SK-N-SH (cell line): ENCODE measurements around the gene OXA1L. TPM values are rescaled to one million over a fixed set of nuclear protein-coding genes. Genes with fewer than 3 reads are reported as not detected.

ENCODE experiments used
- CTCF ChIA-PET: fragments of 300-600, 350-600 bp; formaldehyde crosslinking; extraction: SDS; loops from one replicate; lab custom pipeline; 2021; lab: Yijun Ruan, JAX
- POLR2A ChIA-PET: fragments of 350-600 bp; sonication (Branson Sonifier 250); formaldehyde crosslinking; extraction: SDS; loops from one replicate; lab custom pipeline; 2020; ENCODE audit warnings: antibody characterized with exemption, inconsistent platforms; lab: Yijun Ruan, JAX
- DNase-seq: peaks from one replicate; pipeline ENCODE4 v3.0.0; 2012
- H2AFZ ChIP-seq: fragments of 200-600 bp; sonication (generic); 2 replicates; pipeline ENCODE4 v1.8.1; 2016; ENCODE audit warnings: antibody characterized with exemption, mild to moderate bottlenecking, low read depth
- H3F3A ChIP-seq: fragments of 200-600 bp; sonication (generic); replicated peaks from 2 replicates; pipeline ENCODE3; 2016; ENCODE audit warnings: antibody characterized with exemption, mild to moderate bottlenecking; ENCODE audit not compliant: insufficient read depth
- H3K27ac ChIP-seq, 2 experiments: fragments of 200-500 bp in 1 of 2; fragments of 200-600 bp in 1 of 2; sonication (Bioruptor generic) in 1 of 2; sonication (generic), shearing (Covaris generic) in 1 of 2; 2 replicates each; pipeline versions ENCODE4 v1.5.1 to v1.6.1; 2014 to 2016; ENCODE audit warnings: low read depth in 2 of 2, inconsistent platforms in 1 of 2, low read length in 1 of 2, mild to moderate bottlenecking in 1 of 2, mixed read lengths in 1 of 2
- H3K27me3 ChIP-seq: fragments of 200-600 bp; sonication (generic), shearing (Covaris generic); 2 replicates; pipeline ENCODE4 v1.6.1; 2016; ENCODE audit warnings: mixed run types; ENCODE audit not compliant: insufficient read depth
- H3K36me3 ChIP-seq, 2 experiments: fragments of 200-500 bp in 1 of 2; fragments of 200-600 bp in 1 of 2; sonication (Bioruptor generic) in 1 of 2; sonication (generic) in 1 of 2; replicated peaks in 1 of 2; 2 replicates each; pipeline versions ENCODE3 to v1.5.1; 2014 to 2016; ENCODE audit warnings: low read length in 1 of 2, mild to moderate bottlenecking in 1 of 2; ENCODE audit not compliant: insufficient read depth in 2 of 2, control insufficient read depth in 1 of 2
- H3K4me1 ChIP-seq, 2 experiments: fragments of 200-500 bp in 1 of 2; fragments of 200-600 bp in 1 of 2; sonication (Bioruptor generic) in 1 of 2; sonication (generic), shearing (Covaris generic) in 1 of 2; 2 replicates each; pipeline versions ENCODE4 v1.5.1 to v1.6.1; 2014 to 2016; ENCODE audit warnings: low read depth in 1 of 2, low read length in 1 of 2, mixed run types in 1 of 2; ENCODE audit not compliant: insufficient read depth in 2 of 2, control insufficient read depth in 1 of 2
- H3K4me2 ChIP-seq: fragments of 200-600 bp; sonication (generic), shearing (Covaris generic); 2 replicates; pipeline ENCODE4 v1.6.1; 2017; ENCODE audit warnings: mixed run types
- H3K4me3 ChIP-seq, 2 experiments: fragments of 200-500 bp in 1 of 2; fragments of 200-600 bp in 1 of 2; sonication (Bioruptor generic) in 1 of 2; sonication (generic), shearing (Covaris generic) in 1 of 2; 2 replicates each; pipeline versions ENCODE4 v1.5.1 to v1.8.1; 2014 to 2016; ENCODE audit warnings: low read depth in 2 of 2, inconsistent platforms in 1 of 2, low read length in 1 of 2, mild to moderate bottlenecking in 1 of 2, mixed read lengths in 1 of 2, moderate library complexity in 1 of 2
- H3K79me2 ChIP-seq: fragments of 200-600 bp; sonication (generic); 2 replicates; pipeline ENCODE4 v1.8.1; 2017; ENCODE audit warnings: mild to moderate bottlenecking; ENCODE audit not compliant: insufficient read depth
- H3K9ac ChIP-seq: fragments of 200-600 bp; sonication (generic); 2 replicates; pipeline ENCODE4 v1.6.1; 2017; ENCODE audit warnings: mixed run types
- H3K9me2 ChIP-seq: fragments of 200-600 bp; sonication (generic); 2 replicates; pipeline ENCODE4 v1.6.1; 2017; ENCODE audit warnings: mixed run types
- H3K9me3 ChIP-seq: fragments of 200-600 bp; sonication (generic); 2 replicates; pipeline ENCODE4 v1.6.1; 2017; ENCODE audit warnings: mixed run types, mild to moderate bottlenecking, moderate library complexity
- H4K20me1 ChIP-seq: fragments of 200-600 bp; sonication (generic); 2 replicates; pipeline ENCODE4 v1.6.1; 2017; ENCODE audit warnings: mild to moderate bottlenecking, mixed run types; ENCODE audit not compliant: insufficient read depth
- FOXM1 ChIP-seq: IDR thresholded peaks from 2 replicates; pipeline ENCODE4 v1.4.0; 2012; ENCODE audit warnings: low read depth, mild to moderate bottlenecking
- GABPA ChIP-seq: IDR thresholded peaks from 2 replicates; pipeline ENCODE4 v1.4.0; 2012; ENCODE audit warnings: low read depth, mild to moderate bottlenecking
- IRF3 ChIP-seq: fragments of 150-350 bp; IDR thresholded peaks from 2 replicates; pipeline ENCODE4 v1.6.1; 2016; ENCODE audit warnings: mild to moderate bottlenecking, low read depth, low read length
- JUND ChIP-seq: IDR thresholded peaks from 2 replicates; pipeline ENCODE4 v1.4.0; 2012
- MXI1 ChIP-seq: IDR thresholded peaks from 2 replicates; pipeline ENCODE4 v1.6.1; 2012; ENCODE audit warnings: mild to moderate bottlenecking, low read depth, low read length, improper control_type of control experiment
- NRF1 ChIP-seq: IDR thresholded peaks from 2 replicates; pipeline ENCODE4 v1.6.1; 2012; ENCODE audit warnings: low read depth, mild to moderate bottlenecking, low read length
- PBX3 ChIP-seq: IDR thresholded peaks from 2 replicates; pipeline ENCODE4; 2012
- RAD21 ChIP-seq: IDR thresholded peaks from 2 replicates; pipeline ENCODE4 v1.6.1; 2012; ENCODE audit warnings: mild to moderate bottlenecking, low read length
- RCOR1 ChIP-seq: fragments of 150-350 bp; IDR thresholded peaks from 2 replicates; pipeline ENCODE4 v1.6.1; 2017; ENCODE audit warnings: antibody characterized with exemption, low read length
- REST ChIP-seq: IDR thresholded peaks from 2 replicates; pipeline ENCODE4 v1.6.1; 2012; ENCODE audit warnings: mild to moderate bottlenecking, low read depth, low read length, moderate library complexity
- YY1 ChIP-seq: IDR thresholded peaks from 2 replicates; pipeline ENCODE4 v1.4.0; 2012; ENCODE audit warnings: low read depth, mild to moderate bottlenecking
- ZBTB33 ChIP-seq: IDR thresholded peaks from 2 replicates; pipeline ENCODE4 v1.4.0; 2012; ENCODE audit warnings: low read depth, borderline replicate concordance
- WGBS: methylation state at CpG from one replicate; pipeline ENCODE4 v1.1.6; 2017; ENCODE audit warnings: low lambda C conversion rate; 5-methylcytosine and 5-hydroxymethylcytosine counted together
- polyA plus RNA-seq, 3 experiments: library from polyadenylated mRNA; depleted of rRNA; stranded (reverse); fragments of >200 nt; gene quantifications; 2 replicates each; pipeline ENCODE4 v1.2.3, GENCODE V29; 2012

OXA1L gene
- polyA plus RNA-seq, 1 of the 3 experiments (the other 2 are of a cell fraction): 119 TPM

- no peaks in the 10 kb centered on the region for H3K4me1 ChIP-seq
- H3K9me3 ChIP-seq: no peaks in the 10 kb centered on the region
- H3K9ac ChIP-seq: no peak overlapping the region
- H4K20me1 ChIP-seq: no peaks in the 10 kb centered on the region
- no peaks in the 10 kb centered on the region for H3F3A ChIP-seq
- no peak overlapping the region for H3K27ac ChIP-seq
- CTCF ChIA-PET: interaction anchor here (1.0 to 2.0 kb wide), 2 partner anchors 20 to 50 kb away, joined by 3 to 7 read pairs; no protein-coding TSS in a partner anchor
- no peak for TF ChIP-seq GABPA
- TF ChIP-seq FOXM1: no peak
- TF ChIP-seq YY1: no peak
- no peak for TF ChIP-seq RAD21
- no peak for TF ChIP-seq MXI1
- no peak for TF ChIP-seq PBX3
- TF ChIP-seq IRF3: no peak
- TF ChIP-seq REST: no peak
- no peak for TF ChIP-seq JUND
- no peak for TF ChIP-seq ZBTB33
- TF ChIP-seq RCOR1: no peak
- no peak for TF ChIP-seq NRF1
- no peak overlapping the region for H3K4me2 ChIP-seq
- H3K4me3 ChIP-seq: no peak overlapping the region
- H2AFZ ChIP-seq: no peak overlapping the region
- H3K9me2 ChIP-seq: no peaks in the 10 kb centered on the region
- DNase-seq: no peak
- POLR2A ChIA-PET: no interaction called here
- no peaks in the 10 kb centered on the region for H3K79me2 ChIP-seq
- H3K36me3 ChIP-seq: no peaks in the 10 kb centered on the region
- 30% methylated on average over 12 of the region's 12 CpGs for WGBS
- peaks cover 68% of the 10 kb centered on the region for H3K27me3 ChIP-seq
These were observed 36.6 kb downstream of the OXA1L start for GRCh38 chr14:22802860-22803686.
